GM23338 (cell line): ENCODE data around the gene NLRC3. TPM values are rescaled to one million over a fixed set of nuclear protein-coding genes. Genes with fewer than 3 reads are reported as not detected.

Source experiments
- ATAC-seq: fragments of 200-7000 bp; cut with Tn5 transposase; 3 replicates; pipeline ENCODE4 v1.9.1; 2020
- DNase-seq: peaks from one replicate; pipeline ENCODE4 v3.0.0-alpha.2; 2015; ENCODE audit warnings: low spot score
- H2AFZ ChIP-seq: fragments of 200-600 bp; sonication (generic); 2 replicates; pipeline ENCODE4 v1.8.0; 2016; ENCODE audit warnings: antibody characterized with exemption, mild to moderate bottlenecking, moderate library complexity
- H3F3A ChIP-seq: fragments of 200-600 bp; sonication (generic); replicated peaks from 2 replicates; pipeline ENCODE4 v1.8.0; 2017; ENCODE audit warnings: antibody characterized with exemption, mixed run types, low read depth
- H3K27ac ChIP-seq: fragments of 200-600 bp; sonication (generic); 2 replicates; pipeline ENCODE4 v1.6.1; 2016; ENCODE audit warnings: low read depth
- H3K27me3 ChIP-seq: fragments of 200-600 bp; sonication (generic); 2 replicates; pipeline ENCODE4 v1.8.0; 2016; ENCODE audit warnings: mild to moderate bottlenecking, mixed run types, moderate library complexity; ENCODE audit not compliant: insufficient read depth
- H3K36me3 ChIP-seq: fragments of 200-600 bp; sonication (generic); 2 replicates; pipeline ENCODE4 v1.8.0; 2016; ENCODE audit warnings: mild to moderate bottlenecking; ENCODE audit not compliant: insufficient read depth
- H3K4me1 ChIP-seq: fragments of 200-600 bp; sonication (generic); 2 replicates; pipeline ENCODE4 v1.8.0; 2016; ENCODE audit warnings: mild to moderate bottlenecking, moderate library complexity; ENCODE audit not compliant: insufficient read depth
- H3K4me2 ChIP-seq: fragments of 200-600 bp; sonication (generic); 2 replicates; pipeline ENCODE4 v1.7.1; 2017; ENCODE audit warnings: mixed run types
- H3K4me3 ChIP-seq: fragments of 200-600 bp; sonication (generic); 2 replicates; pipeline ENCODE4 v1.6.1; 2016; ENCODE audit warnings: mixed run types
- H3K79me2 ChIP-seq: fragments of 200-600 bp; sonication (generic); replicated peaks from 2 replicates; pipeline ENCODE4 v1.8.0; 2017; ENCODE audit warnings: mild to moderate bottlenecking; ENCODE audit not compliant: insufficient read depth
- H3K9me2 ChIP-seq: fragments of 200-600 bp; sonication (generic); 2 replicates; pipeline ENCODE4 v1.8.0; 2017; ENCODE audit not compliant: insufficient read depth
- H4K20me1 ChIP-seq: fragments of 200-600 bp; sonication (generic); replicated peaks from 2 replicates; pipeline ENCODE4 v1.8.0; 2017; ENCODE audit warnings: mild to moderate bottlenecking; ENCODE audit not compliant: insufficient read depth
- H3K27ac Mint-ChIP-seq: 2 replicates; pipeline ENCODE4 v1.8.0; 2020; ENCODE audit warnings: inconsistent platforms, mild to moderate bottlenecking, moderate library complexity, mixed read lengths
- H3K27me3 Mint-ChIP-seq: 3 replicates; pipeline ENCODE4 v1.8.0; 2022; ENCODE audit warnings: low read depth, mild to moderate bottlenecking, moderate library complexity, mixed read lengths, inconsistent platforms; ENCODE audit not compliant: insufficient read depth, poor library complexity
- H3K36me3 Mint-ChIP-seq: 3 replicates; pipeline ENCODE4 v1.8.0; 2021; ENCODE audit warnings: low read depth, mild to moderate bottlenecking, inconsistent platforms, moderate library complexity, mixed read lengths
- H3K4me1 Mint-ChIP-seq: 3 replicates; pipeline ENCODE4 v1.8.0; 2020; ENCODE audit warnings: mild to moderate bottlenecking, inconsistent platforms, mixed read lengths
- H3K4me3 Mint-ChIP-seq: 3 replicates; pipeline ENCODE4 v1.8.0; 2021; ENCODE audit warnings: moderate library complexity, mild to moderate bottlenecking, inconsistent platforms, mixed read lengths
- H3K9me3 Mint-ChIP-seq: 3 replicates; pipeline ENCODE4 v1.8.0; 2020; ENCODE audit warnings: moderate library complexity, mild to moderate bottlenecking, inconsistent platforms, mixed read lengths
- CREB1 ChIP-seq: fragments of 250-450 bp; sonication (Bioruptor Pico); IDR thresholded peaks from 2 replicates; pipeline ENCODE4 v1.5.0; 2020; ENCODE audit warnings: low read depth, mild to moderate bottlenecking, moderate library complexity
- EZH2 ChIP-seq: fragments of 200-600 bp; sonication (generic); IDR thresholded peaks from one replicate; pipeline ENCODE4 v1.8.0; 2017; ENCODE audit warnings: antibody characterized with exemption, mild to moderate bottlenecking, low read depth; ENCODE audit not compliant: unreplicated experiment
- EZH2phosphoT487 ChIP-seq: fragments of 200-600 bp; sonication (generic); IDR thresholded peaks from one replicate; pipeline ENCODE4 v1.8.1; 2018; ENCODE audit warnings: antibody characterized with exemption; ENCODE audit not compliant: unreplicated experiment
- JUNB ChIP-seq: IDR thresholded peaks from one replicate; pipeline ENCODE4 v1.6.1; 2016; ENCODE audit warnings: antibody characterized with exemption; ENCODE audit not compliant: unreplicated experiment
- NANOG ChIP-seq: IDR thresholded peaks from 2 replicates; pipeline ENCODE4 v1.6.1; 2016; ENCODE audit warnings: antibody characterized with exemption, borderline replicate concordance
- POLR2AphosphoS5 ChIP-seq: IDR thresholded peaks from 2 replicates; pipeline ENCODE4 v1.6.1; 2016; ENCODE audit warnings: antibody characterized with exemption, low read depth
- STAT1 ChIP-seq: IDR thresholded peaks from one replicate; pipeline ENCODE4 v1.6.1; 2016; ENCODE audit warnings: antibody characterized with exemption; ENCODE audit not compliant: unreplicated experiment
- ZNF114 ChIP-seq: fragments of 250-450 bp; sonication (Bioruptor Pico); IDR thresholded peaks from 2 replicates; pipeline ENCODE4 v1.5.0; 2020; ENCODE audit warnings: mild to moderate bottlenecking, moderate library complexity
- ZNF331 ChIP-seq: fragments of 250-450 bp; sonication (Bioruptor Pico); IDR thresholded peaks from 2 replicates; pipeline ENCODE4 v1.5.0; 2020; ENCODE audit warnings: low read depth, mild to moderate bottlenecking, moderate library complexity
- polyA plus RNA-seq: library from polyadenylated mRNA; unstranded; fragments of >200 nt; fragmentation: Nextera tagmentation; extraction: Ambion mirVana; gene quantifications from 2 replicates; pipeline ENCODE4 v1.2.1, GENCODE V29; 2016
- total RNA-seq: library from RNA; depleted of rRNA; stranded (reverse); fragments of >200 nt; shearing (Covaris generic); gene quantifications from 2 replicates; pipeline ENCODE4 v1.2.3, GENCODE V29; 2014
- TF ChIP-seq, protein P1 (sequence below), 2 experiments: fragments of 200-600 bp in 1 of 2; sonication (generic) in 1 of 2; conservative IDR thresholded peaks; 2 replicates each; pipeline versions ENCODE4 v1.5.1 to v1.6.1; 2016 to 2017; ENCODE audit warnings: antibody characterized with exemption in 2 of 2, low read depth in 2 of 2, mild to moderate bottlenecking in 2 of 2, moderate library complexity in 1 of 2
- TF ChIP-seq, protein P2 (sequence below): fragments of 250-450 bp; sonication (Bioruptor Pico); IDR thresholded peaks from 2 replicates; pipeline ENCODE4 v1.5.0; 2020; ENCODE audit warnings: mild to moderate bottlenecking, moderate library complexity
- TF ChIP-seq, protein P3 (sequence below): IDR thresholded peaks from one replicate; pipeline ENCODE4 v1.6.1; 2018; ENCODE audit warnings: antibody characterized with exemption; ENCODE audit not compliant: unreplicated experiment
- TF ChIP-seq, protein P4 (sequence below): IDR thresholded peaks from 2 replicates; pipeline ENCODE4 v1.6.1; 2016; ENCODE audit warnings: antibody characterized with exemption

The NLRC3 gene
- total and polyA plus RNA-seq, 2 experiments from 2014 or later, result 0.11 to 0.49 TPM

DNA sequence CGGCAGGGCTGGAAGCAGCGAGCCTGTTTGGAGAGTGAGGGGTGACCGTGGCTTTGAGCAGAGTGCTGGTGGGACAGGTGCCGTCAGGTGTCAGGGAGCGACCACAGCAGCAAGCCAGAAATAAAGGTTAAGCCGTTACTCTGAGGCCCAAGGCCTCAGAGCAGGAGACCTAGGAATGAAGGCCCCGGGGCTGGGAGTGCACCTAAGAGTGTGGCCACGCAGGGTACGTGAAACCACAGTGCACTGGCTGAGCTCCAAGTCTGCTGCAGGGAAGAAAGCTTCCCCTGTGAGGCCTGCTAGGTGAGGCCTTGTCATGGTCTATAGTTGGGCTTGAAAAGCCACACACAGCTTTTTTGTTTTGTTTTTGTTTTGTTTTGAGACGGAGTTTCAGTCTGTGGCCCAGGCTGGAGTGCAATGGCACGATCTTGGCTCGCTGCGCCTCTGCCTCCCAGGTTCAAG lies 67.7 kb downstream of the NLRC3 start:
- Mint-ChIP-seq H3K27ac (no peak overlapping the region), H3K27me3 (peaks cover 4% of the 10 kb centered on the region), H3K36me3 (peaks cover 53% of the 10 kb centered on the region), H3K9me3 (no peaks in the 10 kb centered on the region; the same call in 2 of the 3 replicates), H3K4me3 (no peak overlapping the region), H3K4me1 (no peaks in the 10 kb centered on the region)
- TF ChIP-seq JUNB (no peak), STAT1 (no peak), EZH2phosphoT487 (no peak), ZNF331 (CRISPR knock-in tag) (no peak), NANOG (no peak), POLR2AphosphoS5 (no peak), EZH2 (no peak), ZNF114 (CRISPR knock-in tag) (no peak), CREB1 (CRISPR knock-in tag) (no peak)
- TF ChIP-seq, protein P1, sequence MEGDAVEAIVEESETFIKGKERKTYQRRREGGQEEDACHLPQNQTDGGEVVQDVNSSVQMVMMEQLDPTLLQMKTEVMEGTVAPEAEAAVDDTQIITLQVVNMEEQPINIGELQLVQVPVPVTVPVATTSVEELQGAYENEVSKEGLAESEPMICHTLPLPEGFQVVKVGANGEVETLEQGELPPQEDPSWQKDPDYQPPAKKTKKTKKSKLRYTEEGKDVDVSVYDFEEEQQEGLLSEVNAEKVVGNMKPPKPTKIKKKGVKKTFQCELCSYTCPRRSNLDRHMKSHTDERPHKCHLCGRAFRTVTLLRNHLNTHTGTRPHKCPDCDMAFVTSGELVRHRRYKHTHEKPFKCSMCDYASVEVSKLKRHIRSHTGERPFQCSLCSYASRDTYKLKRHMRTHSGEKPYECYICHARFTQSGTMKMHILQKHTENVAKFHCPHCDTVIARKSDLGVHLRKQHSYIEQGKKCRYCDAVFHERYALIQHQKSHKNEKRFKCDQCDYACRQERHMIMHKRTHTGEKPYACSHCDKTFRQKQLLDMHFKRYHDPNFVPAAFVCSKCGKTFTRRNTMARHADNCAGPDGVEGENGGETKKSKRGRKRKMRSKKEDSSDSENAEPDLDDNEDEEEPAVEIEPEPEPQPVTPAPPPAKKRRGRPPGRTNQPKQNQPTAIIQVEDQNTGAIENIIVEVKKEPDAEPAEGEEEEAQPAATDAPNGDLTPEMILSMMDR (conservative IDR thresholded peaks at IDR 0.05; ENCODE audit: low read depth in 2 of 2), result no peak
- TF ChIP-seq, protein P2, sequence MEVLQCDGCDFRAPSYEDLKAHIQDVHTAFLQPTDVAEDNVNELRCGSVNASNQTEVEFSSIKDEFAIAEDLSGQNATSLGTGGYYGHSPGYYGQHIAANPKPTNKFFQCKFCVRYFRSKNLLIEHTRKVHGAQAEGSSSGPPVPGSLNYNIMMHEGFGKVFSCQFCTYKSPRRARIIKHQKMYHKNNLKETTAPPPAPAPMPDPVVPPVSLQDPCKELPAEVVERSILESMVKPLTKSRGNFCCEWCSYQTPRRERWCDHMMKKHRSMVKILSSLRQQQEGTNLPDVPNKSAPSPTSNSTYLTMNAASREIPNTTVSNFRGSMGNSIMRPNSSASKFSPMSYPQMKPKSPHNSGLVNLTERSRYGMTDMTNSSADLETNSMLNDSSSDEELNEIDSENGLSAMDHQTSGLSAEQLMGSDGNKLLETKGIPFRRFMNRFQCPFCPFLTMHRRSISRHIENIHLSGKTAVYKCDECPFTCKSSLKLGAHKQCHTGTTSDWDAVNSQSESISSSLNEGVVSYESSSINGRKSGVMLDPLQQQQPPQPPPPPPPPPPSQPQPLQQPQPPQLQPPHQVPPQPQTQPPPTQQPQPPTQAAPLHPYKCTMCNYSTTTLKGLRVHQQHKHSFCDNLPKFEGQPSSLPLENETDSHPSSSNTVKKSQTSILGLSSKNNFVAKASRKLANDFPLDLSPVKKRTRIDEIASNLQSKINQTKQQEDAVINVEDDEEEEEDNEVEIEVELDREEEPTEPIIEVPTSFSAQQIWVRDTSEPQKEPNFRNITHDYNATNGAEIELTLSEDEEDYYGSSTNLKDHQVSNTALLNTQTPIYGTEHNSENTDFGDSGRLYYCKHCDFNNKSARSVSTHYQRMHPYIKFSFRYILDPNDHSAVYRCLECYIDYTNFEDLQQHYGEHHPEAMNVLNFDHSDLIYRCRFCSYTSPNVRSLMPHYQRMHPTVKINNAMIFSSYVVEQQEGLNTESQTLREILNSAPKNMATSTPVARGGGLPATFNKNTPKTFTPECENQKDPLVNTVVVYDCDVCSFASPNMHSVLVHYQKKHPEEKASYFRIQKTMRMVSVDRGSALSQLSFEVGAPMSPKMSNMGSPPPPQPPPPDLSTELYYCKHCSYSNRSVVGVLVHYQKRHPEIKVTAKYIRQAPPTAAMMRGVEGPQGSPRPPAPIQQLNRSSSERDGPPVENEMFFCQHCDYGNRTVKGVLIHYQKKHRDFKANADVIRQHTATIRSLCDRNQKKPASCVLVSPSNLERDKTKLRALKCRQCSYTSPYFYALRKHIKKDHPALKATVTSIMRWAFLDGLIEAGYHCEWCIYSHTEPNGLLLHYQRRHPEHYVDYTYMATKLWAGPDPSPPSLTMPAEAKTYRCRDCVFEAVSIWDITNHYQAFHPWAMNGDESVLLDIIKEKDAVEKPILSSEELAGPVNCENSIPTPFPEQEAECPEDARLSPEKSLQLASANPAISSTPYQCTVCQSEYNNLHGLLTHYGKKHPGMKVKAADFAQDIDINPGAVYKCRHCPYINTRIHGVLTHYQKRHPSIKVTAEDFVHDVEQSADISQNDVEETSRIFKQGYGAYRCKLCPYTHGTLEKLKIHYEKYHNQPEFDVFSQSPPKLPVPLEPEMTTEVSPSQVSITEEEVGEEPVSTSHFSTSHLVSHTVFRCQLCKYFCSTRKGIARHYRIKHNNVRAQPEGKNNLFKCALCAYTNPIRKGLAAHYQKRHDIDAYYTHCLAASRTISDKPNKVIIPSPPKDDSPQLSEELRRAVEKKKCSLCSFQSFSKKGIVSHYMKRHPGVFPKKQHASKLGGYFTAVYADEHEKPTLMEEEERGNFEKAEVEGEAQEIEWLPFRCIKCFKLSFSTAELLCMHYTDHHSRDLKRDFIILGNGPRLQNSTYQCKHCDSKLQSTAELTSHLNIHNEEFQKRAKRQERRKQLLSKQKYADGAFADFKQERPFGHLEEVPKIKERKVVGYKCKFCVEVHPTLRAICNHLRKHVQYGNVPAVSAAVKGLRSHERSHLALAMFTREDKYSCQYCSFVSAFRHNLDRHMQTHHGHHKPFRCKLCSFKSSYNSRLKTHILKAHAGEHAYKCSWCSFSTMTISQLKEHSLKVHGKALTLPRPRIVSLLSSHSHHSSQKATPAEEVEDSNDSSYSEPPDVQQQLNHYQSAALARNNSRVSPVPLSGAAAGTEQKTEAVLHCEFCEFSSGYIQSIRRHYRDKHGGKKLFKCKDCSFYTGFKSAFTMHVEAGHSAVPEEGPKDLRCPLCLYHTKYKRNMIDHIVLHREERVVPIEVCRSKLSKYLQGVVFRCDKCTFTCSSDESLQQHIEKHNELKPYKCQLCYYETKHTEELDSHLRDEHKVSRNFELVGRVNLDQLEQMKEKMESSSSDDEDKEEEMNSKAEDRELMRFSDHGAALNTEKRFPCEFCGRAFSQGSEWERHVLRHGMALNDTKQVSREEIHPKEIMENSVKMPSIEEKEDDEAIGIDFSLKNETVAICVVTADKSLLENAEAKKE (CRISPR knock-in tag), result no peak
- TF ChIP-seq, protein P3, sequence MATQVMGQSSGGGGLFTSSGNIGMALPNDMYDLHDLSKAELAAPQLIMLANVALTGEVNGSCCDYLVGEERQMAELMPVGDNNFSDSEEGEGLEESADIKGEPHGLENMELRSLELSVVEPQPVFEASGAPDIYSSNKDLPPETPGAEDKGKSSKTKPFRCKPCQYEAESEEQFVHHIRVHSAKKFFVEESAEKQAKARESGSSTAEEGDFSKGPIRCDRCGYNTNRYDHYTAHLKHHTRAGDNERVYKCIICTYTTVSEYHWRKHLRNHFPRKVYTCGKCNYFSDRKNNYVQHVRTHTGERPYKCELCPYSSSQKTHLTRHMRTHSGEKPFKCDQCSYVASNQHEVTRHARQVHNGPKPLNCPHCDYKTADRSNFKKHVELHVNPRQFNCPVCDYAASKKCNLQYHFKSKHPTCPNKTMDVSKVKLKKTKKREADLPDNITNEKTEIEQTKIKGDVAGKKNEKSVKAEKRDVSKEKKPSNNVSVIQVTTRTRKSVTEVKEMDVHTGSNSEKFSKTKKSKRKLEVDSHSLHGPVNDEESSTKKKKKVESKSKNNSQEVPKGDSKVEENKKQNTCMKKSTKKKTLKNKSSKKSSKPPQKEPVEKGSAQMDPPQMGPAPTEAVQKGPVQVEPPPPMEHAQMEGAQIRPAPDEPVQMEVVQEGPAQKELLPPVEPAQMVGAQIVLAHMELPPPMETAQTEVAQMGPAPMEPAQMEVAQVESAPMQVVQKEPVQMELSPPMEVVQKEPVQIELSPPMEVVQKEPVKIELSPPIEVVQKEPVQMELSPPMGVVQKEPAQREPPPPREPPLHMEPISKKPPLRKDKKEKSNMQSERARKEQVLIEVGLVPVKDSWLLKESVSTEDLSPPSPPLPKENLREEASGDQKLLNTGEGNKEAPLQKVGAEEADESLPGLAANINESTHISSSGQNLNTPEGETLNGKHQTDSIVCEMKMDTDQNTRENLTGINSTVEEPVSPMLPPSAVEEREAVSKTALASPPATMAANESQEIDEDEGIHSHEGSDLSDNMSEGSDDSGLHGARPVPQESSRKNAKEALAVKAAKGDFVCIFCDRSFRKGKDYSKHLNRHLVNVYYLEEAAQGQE, result no peak
- TF ChIP-seq, protein P4, sequence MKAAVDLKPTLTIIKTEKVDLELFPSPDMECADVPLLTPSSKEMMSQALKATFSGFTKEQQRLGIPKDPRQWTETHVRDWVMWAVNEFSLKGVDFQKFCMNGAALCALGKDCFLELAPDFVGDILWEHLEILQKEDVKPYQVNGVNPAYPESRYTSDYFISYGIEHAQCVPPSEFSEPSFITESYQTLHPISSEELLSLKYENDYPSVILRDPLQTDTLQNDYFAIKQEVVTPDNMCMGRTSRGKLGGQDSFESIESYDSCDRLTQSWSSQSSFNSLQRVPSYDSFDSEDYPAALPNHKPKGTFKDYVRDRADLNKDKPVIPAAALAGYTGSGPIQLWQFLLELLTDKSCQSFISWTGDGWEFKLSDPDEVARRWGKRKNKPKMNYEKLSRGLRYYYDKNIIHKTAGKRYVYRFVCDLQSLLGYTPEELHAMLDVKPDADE, result no peak
- no peak for ATAC-seq
- Histone ChIP-seq H3K36me3 (no peaks in the 10 kb centered on the region), H3K9me2 (no peaks in the 10 kb centered on the region), H3K4me3 (no peak overlapping the region), H3K4me1 (no peaks in the 10 kb centered on the region), H3K27ac (no peak overlapping the region), H3F3A (no peaks in the 10 kb centered on the region), H3K4me2 (no peak overlapping the region), H3K27me3 (no peaks in the 10 kb centered on the region), H3K79me2 (no peaks in the 10 kb centered on the region), H4K20me1 (no peaks in the 10 kb centered on the region), H2AFZ (no peak overlapping the region)
- no peak for DNase-seq
